ENCODE measurements around the gene CROCC2. TPM values are rescaled to one million over a fixed set of nuclear protein-coding genes. Genes with fewer than 3 reads are reported as not detected.

Gene CROCC2
- total RNA-seq, 2 experiments from 2014 or later, result not detected

DNA sequence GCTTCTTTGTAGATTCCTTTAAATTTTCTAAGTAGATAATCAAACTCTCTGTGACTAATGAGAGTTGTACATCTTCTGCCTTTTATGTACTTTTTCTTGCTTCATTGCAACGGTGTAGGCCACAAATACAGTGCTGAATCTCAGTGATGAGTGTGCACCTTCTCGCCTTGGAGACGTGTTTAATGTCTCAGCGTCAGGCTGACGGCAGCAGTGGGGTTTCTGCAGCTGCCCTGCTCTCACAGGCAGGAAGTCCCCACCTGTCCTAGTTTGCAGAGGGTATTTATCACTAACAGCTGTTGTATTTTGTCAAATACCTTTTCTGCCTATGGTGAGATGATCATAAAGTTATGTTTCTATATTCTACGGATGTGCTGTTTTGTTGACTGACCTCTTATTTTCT lies 24.2 kb upstream of the CROCC2 start:
- peak; percentile 17 for DNase-seq
- Mint-ChIP-seq H3K4me1 (ENCODE audit: low read depth) (no peaks in the 10 kb centered on the region), H3K27ac (no peak overlapping the region), H3K36me3 (ENCODE audit: low read depth) (no peaks in the 10 kb centered on the region), H3K9me3 (no peaks in the 10 kb centered on the region), H3K27me3 (no peaks in the 10 kb centered on the region), H3K4me3 (no peak overlapping the region)
- CTCF ChIA-PET, result interaction anchor here (0.7 to 1.0 kb wide), 2 partner anchors 31 to 101 kb away, joined by 3 read pairs; no protein-coding TSS in a partner anchor
- intact Hi-C loops (cut with micrococcal nuclease), result no loop called here
- POLR2A ChIA-PET, result no interaction called here
- peak; percentile 30 for ATAC-seq
- TF ChIP-seq CTCF (IDR thresholded peaks at IDR 0.05), result no peak

GRCh38 chr2:240884221-240884620 lies 21.9 kb upstream of the CROCC2 start:
- intact Hi-C loops (cut with micrococcal nuclease), result no loop called here

DNA sequence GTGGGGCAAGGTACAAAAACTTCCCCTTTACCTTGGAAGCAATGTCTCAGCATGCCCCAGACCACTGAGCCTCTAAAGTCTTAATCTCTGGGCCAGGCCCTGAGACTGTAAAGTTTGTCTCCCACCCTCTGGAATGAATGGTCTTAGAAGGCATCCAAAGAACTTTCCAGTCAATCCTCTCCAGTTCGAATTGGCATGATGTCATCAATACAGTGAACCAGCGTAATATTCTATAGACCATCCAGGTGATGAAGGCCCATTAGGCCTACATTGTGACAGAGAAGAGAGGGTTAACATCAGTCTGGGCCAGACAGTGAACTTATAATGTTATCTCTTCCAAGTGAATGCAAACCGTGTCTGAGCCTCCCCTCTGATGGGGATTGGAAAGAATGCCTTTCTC lies 21.4 kb upstream of the CROCC2 start:
- ATAC-seq (no peak), DNase-seq (no peak)
- Mint-ChIP-seq H3K9me3 (no peaks in the 10 kb centered on the region), H3K27ac (no peak overlapping the region), H3K27me3 (no peaks in the 10 kb centered on the region), H3K36me3 (ENCODE audit: low read depth) (no peaks in the 10 kb centered on the region), H3K4me1 (ENCODE audit: low read depth) (no peaks in the 10 kb centered on the region), H3K4me3 (no peak overlapping the region)
- TF ChIP-seq CTCF (IDR thresholded peaks at IDR 0.05), result no peak
- intact Hi-C loops (cut with micrococcal nuclease), result no loop called here
- ChIA-PET CTCF (no interaction called here), POLR2A (no interaction called here)

More at GRCh38 chr2:240884221-240884620, 21.9 kb upstream of the CROCC2 start:
- no peak for TF ChIP-seq CTCF (IDR thresholded peaks at IDR 0.05)
- Mint-ChIP-seq H3K9me3 (no peaks in the 10 kb centered on the region), H3K4me1 (ENCODE audit: low read depth) (no peaks in the 10 kb centered on the region), H3K36me3 (ENCODE audit: low read depth) (no peaks in the 10 kb centered on the region), H3K27ac (no peak overlapping the region), H3K4me3 (no peak overlapping the region), H3K27me3 (no peaks in the 10 kb centered on the region)
- CTCF ChIA-PET, result no interaction called here
- DNase-seq, result no peak
- POLR2A ChIA-PET, result no interaction called here
- no peak for ATAC-seq

GRCh38 chr2:240885566-240885965 lies 20.6 kb upstream of the CROCC2 start:
- Mint-ChIP-seq H3K36me3 (ENCODE audit: low read depth) (no peaks in the 10 kb centered on the region), H3K4me3 (no peak overlapping the region), H3K27ac (no peak overlapping the region), H3K4me1 (ENCODE audit: low read depth) (no peaks in the 10 kb centered on the region), H3K27me3 (no peaks in the 10 kb centered on the region), H3K9me3 (no peaks in the 10 kb centered on the region)
- CTCF ChIA-PET, result no interaction called here
- intact Hi-C loops (cut with micrococcal nuclease), result no loop called here
- no peak for DNase-seq
- no peak for ATAC-seq
- no peak for TF ChIP-seq CTCF (IDR thresholded peaks at IDR 0.05)
- POLR2A ChIA-PET, result no interaction called here

DNA sequence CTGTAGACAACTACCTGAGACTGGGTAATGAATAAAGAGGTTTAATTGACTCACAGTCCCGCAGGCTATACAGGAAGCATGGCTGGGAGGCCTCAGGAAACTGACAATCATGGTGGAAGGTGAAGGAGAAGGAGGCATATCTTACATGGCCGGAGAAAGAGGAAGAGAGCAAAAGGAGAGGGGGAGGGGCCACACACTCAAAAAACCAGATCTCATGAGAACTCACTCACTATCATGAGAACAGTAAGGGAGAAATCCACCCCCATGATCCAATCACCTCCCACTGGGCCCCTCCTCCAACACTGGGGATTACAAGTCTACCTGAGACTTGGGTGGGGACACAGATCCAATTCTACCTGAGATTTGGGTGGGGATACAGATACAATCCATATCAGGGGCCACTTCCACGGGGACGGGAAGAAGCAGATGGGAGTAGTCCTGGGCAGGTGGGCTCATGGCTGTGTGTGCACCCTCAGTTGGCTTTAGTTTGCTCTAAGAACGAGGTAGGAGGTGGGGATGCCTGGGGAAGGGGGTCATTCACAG lies 20.0 kb upstream of the CROCC2 start:
- ChIA-PET CTCF (no interaction called here), POLR2A (no interaction called here)
- Mint-ChIP-seq H3K36me3 (ENCODE audit: low read depth) (no peaks in the 10 kb centered on the region), H3K27me3 (no peaks in the 10 kb centered on the region), H3K4me1 (ENCODE audit: low read depth) (no peaks in the 10 kb centered on the region), H3K27ac (no peak overlapping the region), H3K4me3 (no peak overlapping the region), H3K9me3 (no peaks in the 10 kb centered on the region)
- ATAC-seq, result no peak
- DNase-seq, result no peak
- intact Hi-C loops (cut with micrococcal nuclease), result no loop called here
- TF ChIP-seq CTCF (IDR thresholded peaks at IDR 0.05), result no peak
